Astrocyte of the hippocampus (primary cell): ENCODE measurements around the gene PWP2.
"Not testable (repeated sequence)": the region's sequence is repeated elsewhere in the genome, so short reads cannot be mapped to it uniquely, and the experiment has no call there.

ENCODE experiments used
- DNase-seq: peaks from one replicate; pipeline ENCODE4 v3.0.0; 2011; ENCODE audit warnings: low read depth, low spot score

PWP2 gene

DNA sequence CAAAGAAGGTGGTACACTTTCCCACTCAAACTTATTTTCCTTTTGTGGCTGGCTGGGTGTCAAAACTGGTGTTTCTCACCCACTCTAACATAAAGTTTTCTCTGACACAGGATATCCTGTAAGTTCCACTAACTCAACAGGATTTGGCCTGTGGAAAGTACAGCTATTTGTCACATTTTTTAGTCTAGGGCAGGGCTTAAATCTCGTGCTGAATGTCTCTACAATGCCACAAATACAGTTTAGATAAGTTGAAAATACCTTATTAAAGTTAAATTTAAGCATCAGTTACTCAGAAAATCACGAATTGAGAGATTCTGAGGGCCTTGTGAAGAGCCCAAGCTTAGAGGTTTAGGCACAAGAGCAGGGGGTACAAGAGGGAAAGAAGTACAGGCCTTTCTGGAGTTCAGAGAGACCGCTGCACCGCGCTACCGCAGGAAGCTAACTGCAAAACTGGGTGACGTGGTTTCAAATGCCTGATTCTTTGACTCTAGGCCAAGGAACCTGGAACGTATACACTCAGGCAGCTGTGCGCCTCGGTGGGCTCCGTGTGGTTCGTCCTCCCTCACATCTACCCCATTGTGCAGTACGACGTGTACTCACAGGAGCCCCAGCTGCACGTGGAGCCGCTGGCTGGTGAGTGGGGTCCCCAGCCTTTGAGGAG lies 23.4 kb upstream of the PWP2 start:
- no peak for DNase-seq

DNA sequence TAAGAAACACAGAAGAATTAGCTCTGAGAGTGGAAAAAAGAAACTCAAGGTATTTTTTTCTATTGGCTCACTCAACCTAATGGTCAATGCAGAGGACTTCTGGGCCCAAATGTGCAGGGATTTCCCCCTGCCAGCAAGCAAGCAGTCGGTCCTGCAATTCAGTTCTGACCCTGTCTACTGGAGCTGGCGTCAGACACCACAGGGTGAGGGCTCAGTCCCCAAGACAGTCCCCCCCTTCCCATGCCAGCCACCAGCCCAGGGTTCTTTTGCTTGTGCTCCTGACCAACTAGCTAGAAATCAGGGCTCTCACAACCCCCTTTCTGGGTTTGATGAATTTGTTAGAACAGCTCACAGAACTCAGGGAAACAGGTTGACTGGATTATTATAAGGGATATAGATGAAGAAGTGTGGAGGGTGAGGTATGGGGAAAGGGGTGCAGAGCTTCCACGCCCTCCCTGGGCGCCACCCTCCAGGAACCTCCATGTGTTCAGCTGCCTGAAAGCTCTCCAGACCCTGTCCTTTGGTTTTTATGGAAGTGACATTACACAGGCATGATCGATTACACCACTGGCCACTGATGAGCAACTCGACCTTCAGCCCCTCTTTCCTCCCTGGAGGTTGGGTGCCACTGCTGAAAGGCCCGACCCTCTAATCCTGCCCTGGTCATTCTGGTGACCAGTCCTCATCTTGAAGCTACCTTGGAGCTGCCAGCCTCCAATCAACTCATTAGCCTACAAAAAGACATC lies 22.5 kb upstream of the PWP2 start:
- DNase-seq = no peak

- DNase-seq = peak; percentile 26
These were observed 21.5 kb upstream of the PWP2 start for GRCh38 chr21:44085491-44086321.

GRCh38 chr21:44086636-44087425 lies 20.4 kb upstream of the PWP2 start:
- DNase-seq = no peak

- peak; percentile 6 for DNase-seq
These were observed 19.5 kb upstream of the PWP2 start for GRCh38 chr21:44087426-44088400.

GRCh38 chr21:44088401-44088780 lies 18.8 kb upstream of the PWP2 start:
- no peak for DNase-seq

GRCh38 chr21:44089001-44089911 lies 17.9 kb upstream of the PWP2 start:
- DNase-seq = no peak

- no peak for DNase-seq
These were observed 16.9 kb upstream of the PWP2 start for GRCh38 chr21:44090325-44090724.

GRCh38 chr21:44092211-44092610 lies 15.0 kb upstream of the PWP2 start:
- no peak for DNase-seq

DNA sequence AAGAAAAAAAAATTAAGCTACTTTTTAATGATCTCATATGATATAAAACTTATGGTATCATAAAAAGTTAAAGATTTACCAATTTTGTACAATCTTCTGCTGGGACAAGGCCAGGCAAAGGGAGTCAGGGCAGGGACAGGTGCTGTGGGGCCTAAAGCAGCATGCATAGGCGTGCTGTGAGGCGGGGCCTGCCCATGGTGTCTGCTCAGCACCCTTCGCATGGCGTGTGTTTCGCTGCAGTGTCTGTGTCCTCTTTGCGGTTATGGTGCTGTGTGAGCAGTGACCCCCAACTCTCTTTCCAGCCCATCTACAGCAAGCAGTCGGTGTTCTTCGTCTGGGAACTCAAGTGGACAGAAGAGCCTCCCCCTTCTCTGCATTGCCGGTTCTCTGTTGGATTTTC lies 13.4 kb upstream of the PWP2 start:
- DNase-seq = no peak

DNA sequence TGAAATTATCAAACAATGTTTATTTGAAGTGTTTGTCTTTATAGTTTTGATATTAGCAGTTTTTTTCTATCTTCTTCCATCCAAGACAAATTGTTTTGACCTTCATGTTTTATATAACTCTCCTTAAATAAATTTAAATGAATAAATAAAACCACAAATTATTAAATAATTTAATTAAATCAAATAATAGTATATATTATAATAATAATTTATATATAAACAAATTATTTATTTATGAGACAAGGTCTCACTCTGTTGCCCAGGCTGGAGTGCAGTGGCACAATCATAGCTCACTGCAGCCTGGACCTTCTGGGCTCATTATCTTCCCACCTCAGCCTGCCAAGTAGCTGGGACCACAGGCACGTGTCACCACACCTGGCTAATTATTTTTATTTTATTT lies 12.4 kb upstream of the PWP2 start:
- DNase-seq = no peak

- not testable (repeated sequence) for DNase-seq
These were observed 8.7 kb upstream of the PWP2 start for GRCh38 chr21:44098507-44098906.

- DNase-seq = not testable (repeated sequence)
These were observed 8.2 kb upstream of the PWP2 start for GRCh38 chr21:44098964-44099363.

GRCh38 chr21:44107589-44107988 lies 390 bp downstream of the PWP2 start:
- DNase-seq = not testable (repeated sequence)

GRCh38 chr21:44113702-44114371 lies 6.6 kb downstream of the PWP2 start:
- not testable (repeated sequence) for DNase-seq

GRCh38 chr21:44122131-44122530 lies 14.9 kb downstream of the PWP2 start:
- DNase-seq = not testable (repeated sequence)

GRCh38 chr21:44127827-44128226 lies 20.6 kb downstream of the PWP2 start:
- not testable (repeated sequence) for DNase-seq

- not testable (repeated sequence) for DNase-seq
These were observed 26.5 kb downstream of the PWP2 start for GRCh38 chr21:44133715-44134057.

GRCh38 chr21:44134732-44135131 lies 27.5 kb downstream of the PWP2 start:
- not testable (repeated sequence) for DNase-seq
